PFSK-1 (cell line): ENCODE data around the gene CHCT1.

ENCODE experiments used
- FOXP2 ChIP-seq: optimal IDR thresholded peaks from 2 replicates; pipeline ENCODE3; 2011; ENCODE audit warnings: borderline replicate concordance, control low read depth, inconsistent platforms; ENCODE audit not compliant: insufficient read depth; ENCODE audit errors: extremely low read length, extremely low read depth
- POLR2AphosphoS5 ChIP-seq: IDR thresholded peaks from 2 replicates; pipeline ENCODE4 v1.6.1; 2012; ENCODE audit warnings: low read depth, mild to moderate bottlenecking, control low read depth, low read length, moderate library complexity
- TAF1 ChIP-seq: IDR thresholded peaks from 2 replicates; pipeline ENCODE4 v1.6.1; 2012; ENCODE audit warnings: low read length, control low read depth, borderline replicate concordance; ENCODE audit not compliant: insufficient read depth
- TF ChIP-seq, protein P1 (sequence below), 2 experiments: IDR thresholded peaks; 2 replicates each; pipeline versions ENCODE4 v1.6.1 to v1.8.0; 2011 to 2012; ENCODE audit warnings: low read depth in 2 of 2, low read length in 2 of 2, control low read depth in 1 of 2, inconsistent platforms in 1 of 2, mild to moderate bottlenecking in 1 of 2, moderate library complexity in 1 of 2; ENCODE audit not compliant: insufficient read depth in 1 of 2

DNA sequence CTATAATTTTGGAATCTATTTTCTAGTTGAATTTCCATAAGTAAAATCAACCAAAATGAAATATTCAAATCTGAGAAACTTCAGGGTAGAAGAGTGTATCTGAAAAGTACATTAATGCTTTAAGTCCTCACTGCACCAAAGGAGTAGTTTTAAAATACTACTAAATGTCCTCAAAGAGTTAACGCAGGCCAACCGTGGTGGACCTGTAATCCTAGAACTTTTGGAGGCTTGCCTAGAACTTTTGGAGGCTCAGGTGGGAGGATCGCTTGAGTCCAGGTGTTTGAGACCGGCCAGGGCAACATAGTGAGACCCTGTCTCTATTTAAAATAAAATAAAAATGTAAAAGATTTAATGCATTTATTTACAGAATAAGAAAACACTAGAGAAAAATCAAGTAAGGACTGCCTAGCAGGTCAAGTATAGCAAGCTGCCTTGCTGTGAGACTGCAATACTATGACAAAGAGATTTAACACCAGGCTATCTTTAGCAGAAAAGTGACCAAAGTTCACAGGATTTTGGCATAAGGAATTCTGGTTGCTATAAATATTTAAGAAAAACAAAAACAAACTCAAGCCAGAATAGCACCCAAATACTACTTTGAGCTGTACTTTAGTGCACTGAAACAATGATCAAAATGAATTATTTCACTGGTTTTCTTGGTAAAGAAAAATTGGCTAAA lies 41.0 kb downstream of the CHCT1 start:
- TF ChIP-seq TAF1 (no peak), POLR2AphosphoS5 (no peak), FOXP2 (no peak)
- TF ChIP-seq, protein P1, sequence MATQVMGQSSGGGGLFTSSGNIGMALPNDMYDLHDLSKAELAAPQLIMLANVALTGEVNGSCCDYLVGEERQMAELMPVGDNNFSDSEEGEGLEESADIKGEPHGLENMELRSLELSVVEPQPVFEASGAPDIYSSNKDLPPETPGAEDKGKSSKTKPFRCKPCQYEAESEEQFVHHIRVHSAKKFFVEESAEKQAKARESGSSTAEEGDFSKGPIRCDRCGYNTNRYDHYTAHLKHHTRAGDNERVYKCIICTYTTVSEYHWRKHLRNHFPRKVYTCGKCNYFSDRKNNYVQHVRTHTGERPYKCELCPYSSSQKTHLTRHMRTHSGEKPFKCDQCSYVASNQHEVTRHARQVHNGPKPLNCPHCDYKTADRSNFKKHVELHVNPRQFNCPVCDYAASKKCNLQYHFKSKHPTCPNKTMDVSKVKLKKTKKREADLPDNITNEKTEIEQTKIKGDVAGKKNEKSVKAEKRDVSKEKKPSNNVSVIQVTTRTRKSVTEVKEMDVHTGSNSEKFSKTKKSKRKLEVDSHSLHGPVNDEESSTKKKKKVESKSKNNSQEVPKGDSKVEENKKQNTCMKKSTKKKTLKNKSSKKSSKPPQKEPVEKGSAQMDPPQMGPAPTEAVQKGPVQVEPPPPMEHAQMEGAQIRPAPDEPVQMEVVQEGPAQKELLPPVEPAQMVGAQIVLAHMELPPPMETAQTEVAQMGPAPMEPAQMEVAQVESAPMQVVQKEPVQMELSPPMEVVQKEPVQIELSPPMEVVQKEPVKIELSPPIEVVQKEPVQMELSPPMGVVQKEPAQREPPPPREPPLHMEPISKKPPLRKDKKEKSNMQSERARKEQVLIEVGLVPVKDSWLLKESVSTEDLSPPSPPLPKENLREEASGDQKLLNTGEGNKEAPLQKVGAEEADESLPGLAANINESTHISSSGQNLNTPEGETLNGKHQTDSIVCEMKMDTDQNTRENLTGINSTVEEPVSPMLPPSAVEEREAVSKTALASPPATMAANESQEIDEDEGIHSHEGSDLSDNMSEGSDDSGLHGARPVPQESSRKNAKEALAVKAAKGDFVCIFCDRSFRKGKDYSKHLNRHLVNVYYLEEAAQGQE (IDR thresholded peaks at IDR 0.05; ENCODE audit: insufficient read depth in 1 of 2, low read depth in 2 of 2, low read length in 2 of 2) = no peak
